ENCODE measurements around the gene LFNG.
"Not testable (repeated sequence)": the region's sequence is repeated elsewhere in the genome, so short reads cannot be mapped to it uniquely, and the experiment has no call there.

LFNG gene

DNA sequence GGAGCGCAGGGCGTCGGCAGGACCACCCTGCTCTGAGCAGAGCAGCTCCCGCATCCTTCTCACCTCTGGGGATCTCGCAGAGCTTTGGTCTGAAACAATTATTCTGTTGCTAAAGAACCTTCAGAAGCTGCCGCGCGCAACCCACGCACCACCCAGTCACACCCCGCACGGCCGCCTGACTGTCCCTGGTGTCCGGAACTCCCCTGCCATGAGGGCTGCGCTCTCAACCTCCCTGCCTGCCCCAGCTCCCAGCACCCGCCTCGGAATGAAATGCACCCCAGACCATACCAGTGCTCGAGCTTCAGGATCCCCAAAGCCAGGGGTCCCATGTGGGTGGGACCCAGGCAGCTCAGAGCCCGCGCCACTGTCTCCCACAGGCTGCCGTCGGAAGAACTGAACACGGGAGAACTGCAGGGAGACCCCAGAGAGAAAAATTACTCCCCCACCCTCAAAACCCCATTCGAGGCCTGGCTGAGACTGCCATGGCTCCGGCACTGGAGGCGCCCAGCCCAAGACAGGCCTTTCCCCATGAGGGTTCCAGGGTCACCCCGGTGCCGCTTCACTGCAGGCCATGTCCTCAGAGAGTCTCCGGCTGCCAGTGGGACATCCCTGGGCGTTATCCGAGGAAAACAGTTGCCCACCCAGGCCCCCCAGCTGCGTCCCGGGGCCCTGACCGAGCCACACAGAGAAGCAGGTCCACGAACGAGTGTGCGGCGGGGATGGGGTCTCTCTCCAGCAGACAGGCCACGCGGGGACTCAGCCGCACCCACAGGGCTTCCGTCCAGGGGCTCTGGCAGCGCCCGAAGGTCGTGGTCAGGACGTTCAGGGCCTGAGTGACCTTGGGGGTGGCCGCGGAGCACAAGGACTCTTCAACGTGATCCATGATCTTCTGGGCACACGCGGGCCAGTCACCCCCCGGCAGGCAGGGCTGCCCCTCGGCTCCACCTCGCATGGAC, 23.6 kb downstream of the LFNG start:
- in situ Hi-C loops (cut with MboI; ENCODE audit: low sequenced_read_pairs): no loop called here

DNA sequence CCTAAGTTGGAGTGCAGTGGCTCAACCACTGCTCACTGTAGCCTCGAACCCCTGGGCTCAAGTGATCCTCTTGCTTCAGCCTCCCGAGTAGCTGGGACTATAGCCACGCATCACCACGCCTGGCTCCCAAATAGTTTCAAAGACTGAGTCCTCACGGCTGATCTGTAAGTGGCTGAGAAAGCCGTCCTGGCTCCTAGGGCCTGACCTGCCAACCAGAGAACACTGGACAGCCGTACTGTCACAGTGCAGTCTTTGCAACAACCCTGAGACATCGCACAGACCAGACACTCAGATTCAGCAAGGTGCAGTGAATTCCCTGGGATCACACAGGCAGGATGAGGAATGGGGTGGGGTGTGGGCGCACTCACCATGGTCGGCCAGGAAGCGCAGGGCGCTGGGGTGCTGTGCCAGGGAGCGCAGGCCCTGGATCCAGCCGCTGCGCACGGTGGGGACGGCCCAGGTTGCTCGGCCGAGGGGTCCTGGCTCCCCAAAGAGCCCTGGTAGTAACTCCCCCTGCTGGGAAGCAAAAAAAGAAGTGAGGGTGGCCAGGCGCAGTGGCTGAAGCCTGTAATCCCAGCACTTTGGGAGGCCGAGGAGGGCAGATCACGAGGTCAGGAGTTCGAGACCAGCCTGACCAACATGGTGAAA, 25.1 kb downstream of the LFNG start:
- in situ Hi-C loops (cut with MboI; ENCODE audit: low sequenced_read_pairs): no loop called here

DNA sequence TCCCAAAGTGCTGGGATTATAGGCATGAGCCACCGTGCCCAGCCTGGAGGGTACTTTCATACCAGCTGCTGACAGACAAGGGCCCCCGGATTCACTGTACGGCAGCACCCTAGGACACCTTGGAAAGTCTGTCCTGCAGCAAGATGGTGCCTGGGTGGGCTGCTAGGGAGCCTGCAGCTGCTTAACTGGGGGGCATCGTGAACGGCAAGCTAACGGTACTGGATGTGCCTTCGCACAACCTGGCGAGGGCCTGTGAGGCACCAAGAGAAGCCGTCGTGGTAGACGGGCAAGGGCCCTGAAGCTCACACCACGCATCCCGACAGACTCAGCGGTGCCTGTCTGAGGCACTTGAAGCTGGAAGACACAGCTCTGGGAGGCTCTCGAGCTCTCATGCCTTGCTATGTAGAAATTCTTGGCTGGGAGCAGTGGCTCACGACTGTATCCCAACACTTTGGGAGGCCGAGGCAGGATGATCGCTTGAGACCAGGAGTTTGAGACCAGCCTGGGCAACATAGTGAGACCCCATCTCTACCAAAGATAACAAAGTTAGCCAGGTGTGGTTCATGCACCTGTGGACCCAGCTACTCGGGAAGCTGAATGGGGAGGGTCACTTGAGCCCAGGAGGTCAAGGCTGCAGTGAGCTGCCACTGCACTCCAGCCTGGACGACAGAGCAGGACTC, 26.3 kb downstream of the LFNG start:
- in situ Hi-C loops (cut with MboI; ENCODE audit: low sequenced_read_pairs): no loop called here

DNA sequence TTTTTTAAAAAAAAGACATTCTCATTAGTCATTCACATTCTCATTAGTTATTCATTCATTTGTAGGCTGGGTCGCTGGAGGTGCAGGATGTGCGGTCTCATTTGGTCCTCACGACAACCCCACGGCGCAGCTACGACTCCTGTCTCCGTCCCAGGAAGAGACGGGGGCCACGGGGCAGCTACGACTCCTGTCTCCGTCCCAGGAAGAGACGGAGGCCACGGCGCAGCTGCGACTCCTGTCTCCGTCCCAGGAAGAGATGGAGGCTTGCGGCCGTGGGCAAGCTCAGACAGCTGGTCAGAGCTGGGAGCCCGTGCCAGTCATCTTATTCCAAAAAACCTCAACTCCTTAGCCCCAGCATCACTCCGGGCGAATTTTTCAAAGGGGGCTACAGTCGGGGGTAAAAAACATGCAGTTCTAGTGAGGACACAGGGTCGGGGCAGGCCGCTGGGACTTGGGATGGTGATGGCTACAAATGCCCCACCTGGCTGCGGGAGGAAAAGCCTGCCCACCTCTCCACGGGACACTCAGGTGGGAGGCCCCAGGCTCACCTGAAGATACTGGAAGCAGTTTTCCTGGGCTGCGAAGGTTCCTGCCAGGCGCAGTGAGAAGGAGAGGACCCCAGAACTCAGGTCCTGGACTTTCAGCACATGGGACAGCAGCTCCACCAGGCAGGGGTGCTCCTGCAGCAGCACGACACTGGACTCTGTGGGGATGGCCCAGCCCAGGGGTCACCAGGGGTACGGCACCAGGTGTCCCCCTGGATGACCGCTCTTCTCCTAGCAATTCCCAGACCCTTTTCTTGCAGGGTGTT, 27.4 kb downstream of the LFNG start:
- in situ Hi-C loops (cut with MboI; ENCODE audit: low sequenced_read_pairs): no loop called here

DNA sequence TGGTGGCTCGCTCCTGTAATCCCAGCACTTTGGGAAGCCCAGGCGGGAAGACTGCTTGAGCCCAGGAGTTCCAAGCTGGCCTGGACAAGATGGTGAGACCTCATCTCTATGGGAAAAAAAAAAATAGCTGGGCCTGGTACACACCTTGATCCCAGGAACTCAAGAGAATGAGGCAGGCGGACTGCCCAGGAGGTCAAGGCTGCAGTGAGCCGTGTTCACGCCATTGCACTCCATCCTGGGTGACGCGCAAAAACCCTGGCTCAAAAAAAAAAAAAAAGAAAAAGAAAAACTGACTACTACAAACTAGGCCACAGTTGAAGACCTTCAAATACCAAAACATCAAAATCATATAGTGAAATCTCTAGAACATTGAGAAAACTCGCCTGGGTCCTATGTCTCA, 31.8 kb downstream of the LFNG start:
- in situ Hi-C loops (cut with MboI; ENCODE audit: low sequenced_read_pairs): no loop called here

DNA sequence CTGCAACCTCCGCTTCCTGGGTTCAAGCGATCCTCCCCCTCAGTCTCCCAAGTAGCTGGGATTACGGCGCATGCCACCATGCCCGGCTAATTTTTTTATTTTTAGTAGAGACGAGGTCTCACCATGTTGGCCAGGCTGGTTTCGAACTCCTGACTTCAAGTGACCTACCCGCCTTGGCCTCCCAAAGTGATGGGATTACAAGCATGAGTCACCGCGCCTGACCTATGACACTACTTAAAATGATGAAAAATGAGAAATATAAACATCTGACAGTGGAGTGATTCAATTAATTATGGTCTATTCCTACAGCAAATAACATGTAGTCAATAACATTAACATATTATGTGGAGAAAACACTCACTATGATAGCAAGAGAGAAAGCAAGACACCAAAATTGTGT, 33.5 kb downstream of the LFNG start:
- in situ Hi-C loops (cut with MboI; ENCODE audit: low sequenced_read_pairs): no loop called here

DNA sequence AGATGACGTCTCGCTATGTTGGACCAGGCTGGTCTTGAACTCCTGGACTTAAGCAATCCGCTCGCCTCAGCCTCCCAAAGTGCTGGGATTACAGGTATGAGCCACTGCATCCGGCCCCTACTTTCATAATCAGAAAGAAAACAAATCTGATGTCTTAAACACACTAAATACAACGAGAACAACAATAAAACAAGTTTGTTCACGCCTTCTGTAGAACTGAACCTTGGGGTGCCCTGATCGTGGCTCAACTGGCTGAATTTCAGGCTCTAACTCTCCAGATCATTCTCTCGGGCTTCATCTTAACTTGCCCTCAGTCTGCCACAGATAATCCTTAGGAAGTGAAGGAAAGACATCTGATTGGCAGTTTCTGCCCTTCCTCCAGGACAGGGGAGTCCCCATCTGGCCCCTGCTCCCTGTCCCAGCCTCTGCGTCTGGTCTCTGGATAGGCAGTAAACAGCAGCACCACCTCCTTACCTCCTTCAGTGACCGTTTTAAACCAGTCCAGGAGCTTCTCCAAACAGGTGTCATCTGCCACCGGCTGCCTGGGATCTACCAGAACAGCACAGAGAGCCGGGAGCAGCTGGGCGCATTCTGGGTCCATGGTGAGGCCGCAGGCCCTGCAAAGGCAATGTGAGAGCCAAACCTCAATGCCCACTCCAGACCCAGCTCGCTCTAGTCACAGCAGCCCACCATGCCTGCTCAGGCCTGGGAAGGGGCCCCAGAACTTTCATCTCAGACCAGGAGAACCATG, 34.4 kb downstream of the LFNG start:
- in situ Hi-C loops (cut with MboI; ENCODE audit: low sequenced_read_pairs): no loop called here

DNA sequence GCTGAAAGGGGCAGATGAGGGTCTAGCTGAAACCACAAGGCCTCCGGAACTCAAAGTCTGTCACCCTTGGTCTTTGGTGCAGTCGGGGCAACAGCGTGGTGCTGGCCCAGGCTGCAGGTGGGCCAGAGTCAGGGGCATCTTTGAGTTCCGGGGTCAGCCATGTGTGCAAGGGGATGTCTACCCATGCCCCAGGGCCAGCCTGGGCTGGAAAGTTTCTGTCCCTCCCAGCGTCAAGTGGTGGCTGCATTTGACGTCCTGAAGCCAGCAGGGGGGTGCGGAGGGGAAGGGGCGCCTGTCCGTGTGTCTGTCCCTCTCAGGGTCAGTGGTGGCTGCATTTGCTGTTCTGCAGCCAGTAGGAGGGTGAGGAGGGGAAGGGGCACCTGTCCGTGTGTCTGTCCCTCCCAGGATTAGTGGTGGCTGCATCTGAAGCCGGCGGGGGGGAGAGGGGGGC, 35.1 kb downstream of the LFNG start:
- in situ Hi-C loops (cut with MboI; ENCODE audit: low sequenced_read_pairs): no loop called here

DNA sequence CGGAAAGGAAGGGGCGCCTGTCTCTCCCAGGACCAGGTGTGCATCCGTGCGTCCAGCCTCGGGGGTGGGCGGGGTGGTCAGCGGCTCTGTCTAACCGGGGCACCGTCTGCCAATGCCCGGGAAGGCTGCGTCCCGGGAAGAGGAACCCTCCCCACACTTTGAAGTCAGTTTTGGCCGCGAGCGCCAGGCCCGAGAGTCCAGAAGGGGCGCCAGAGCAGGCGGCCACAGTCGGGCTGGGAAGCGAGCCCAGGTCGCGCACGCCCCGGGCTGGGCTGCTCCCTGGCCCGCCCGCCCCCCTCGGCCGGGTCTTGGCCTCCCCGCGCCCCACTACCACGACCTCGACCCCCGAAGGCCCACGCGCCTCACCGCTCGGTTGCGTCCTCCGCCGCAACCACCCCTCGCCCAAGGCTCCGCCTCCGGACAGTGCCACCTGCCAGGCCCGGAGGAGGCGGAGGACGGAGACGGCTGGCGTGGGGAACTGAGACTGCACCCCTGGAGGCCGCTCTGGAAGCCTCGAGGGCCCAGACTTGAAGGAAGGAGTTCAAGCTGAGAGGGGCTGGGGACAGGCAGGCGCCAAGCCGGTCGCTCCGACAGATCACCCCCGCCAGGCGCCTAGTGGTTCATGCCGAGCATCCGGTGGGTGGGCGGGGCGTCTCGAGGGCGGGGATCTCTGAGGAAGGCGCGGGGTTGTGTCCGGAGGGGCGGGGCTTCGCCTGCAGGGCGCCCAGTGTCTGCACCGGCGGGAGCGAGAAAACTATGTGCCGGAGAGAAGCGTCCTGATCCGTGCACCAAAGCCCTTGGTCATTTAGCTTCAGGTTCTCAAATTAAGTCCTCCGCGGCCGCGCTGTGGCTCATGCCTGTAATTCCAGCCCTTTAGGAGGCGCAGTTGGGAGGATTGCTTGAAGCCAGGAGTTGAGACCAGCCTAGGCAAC, 35.8 kb downstream of the LFNG start, which contains the start of gene BRAT1:
TSS of gene BRAT1 (minus strand) at position 404 of the 932 bp plus-strand sequence. CDS start 1,093 bp downstream, outside the sequence.
- in situ Hi-C loops (cut with MboI; ENCODE audit: low sequenced_read_pairs): no loop called here

DNA sequence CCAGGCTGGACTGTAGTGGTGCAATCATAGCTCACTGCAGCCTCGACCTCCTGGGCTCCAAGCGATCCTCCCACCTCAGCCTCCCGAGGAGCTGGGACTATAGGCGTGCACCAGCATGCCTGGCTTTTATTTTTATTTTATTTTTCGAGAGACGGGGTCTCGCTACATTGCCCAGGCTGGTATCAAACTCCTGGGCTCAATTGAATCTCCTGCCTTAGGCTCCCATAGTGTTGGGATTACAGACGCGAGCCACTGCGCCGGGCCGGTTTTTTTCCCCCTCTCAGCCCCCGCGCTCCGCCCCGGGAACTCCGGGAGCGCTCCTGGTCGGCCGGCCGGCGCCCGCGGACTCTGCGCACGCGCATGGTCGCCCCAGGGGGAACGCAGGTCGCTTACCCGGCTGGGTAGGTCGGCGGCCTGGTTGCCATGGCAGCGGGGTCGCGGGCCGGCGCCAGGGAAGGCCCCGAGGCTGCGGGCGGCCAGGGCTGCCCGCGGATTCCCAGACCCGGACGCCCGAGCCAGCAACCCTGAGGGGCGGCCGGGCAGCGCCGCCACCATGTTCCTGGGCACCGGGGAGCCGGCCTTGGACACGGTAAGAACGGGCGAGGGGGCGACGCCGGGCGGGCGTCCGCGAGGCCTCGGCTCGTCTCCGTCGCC, 39.2 kb downstream of the LFNG start, which contains the start of gene IQCE:
TSS of gene IQCE (plus strand) at position 351 of the 654 bp plus-strand sequence. CDS start at position 554, 203 bp downstream.
- in situ Hi-C loops (cut with MboI; ENCODE audit: low sequenced_read_pairs): no loop called here

DNA sequence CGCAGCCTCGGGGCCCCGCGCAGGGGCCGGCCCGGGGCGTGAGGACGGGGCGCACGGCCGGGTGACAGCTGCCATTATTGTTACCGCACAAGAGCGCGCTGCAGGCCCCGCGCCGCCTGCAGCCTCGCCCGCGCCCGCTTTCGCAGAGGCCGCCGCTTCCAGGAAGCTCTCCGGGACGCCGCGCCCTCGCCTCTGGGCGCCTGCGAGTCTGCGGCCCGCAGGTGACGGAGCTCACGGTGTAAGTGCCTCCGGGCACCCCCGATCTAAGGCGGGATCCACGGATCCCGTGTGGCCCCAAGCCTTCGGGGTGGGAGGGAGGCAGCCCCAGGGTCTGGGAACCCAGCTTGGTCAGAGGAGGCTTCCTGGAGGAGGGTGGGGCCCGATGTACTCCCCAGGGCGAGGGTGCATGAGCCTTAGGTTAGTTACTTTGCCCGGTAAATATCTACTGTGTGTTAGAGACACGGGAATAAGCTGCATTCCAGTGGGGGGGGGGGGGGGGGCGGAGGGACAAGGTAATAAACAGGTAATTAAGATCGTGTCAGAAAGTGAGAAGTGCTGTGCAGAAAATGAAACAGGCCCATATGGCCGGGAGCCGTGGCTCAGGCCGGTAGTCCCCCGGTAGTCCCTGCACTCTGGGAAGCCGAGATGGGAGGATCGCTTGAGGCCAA, 39.8 kb downstream of the LFNG start:
- in situ Hi-C loops (cut with MboI; ENCODE audit: low sequenced_read_pairs): no loop called here

DNA sequence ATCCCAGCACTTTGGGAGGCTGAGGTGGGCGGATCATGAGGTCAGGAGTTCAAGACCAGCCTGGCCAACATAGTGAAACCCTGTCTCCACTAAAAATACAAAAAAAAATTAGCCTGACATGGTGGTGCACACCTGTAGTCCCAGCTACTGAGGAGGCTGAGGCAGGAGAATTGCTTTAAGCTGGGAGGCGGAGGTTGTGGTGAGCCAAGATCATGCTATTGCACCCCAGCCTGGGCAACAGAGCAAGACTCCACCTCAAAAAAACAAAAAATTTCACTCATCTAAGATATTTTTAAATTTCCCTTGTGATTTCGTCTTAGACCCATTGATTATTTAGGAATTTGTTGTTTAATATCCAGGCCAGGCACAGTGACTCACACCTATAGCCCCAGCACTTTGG, 44.4 kb downstream of the LFNG start:
- in situ Hi-C loops (cut with MboI; ENCODE audit: low sequenced_read_pairs): not testable (repeated sequence)

DNA sequence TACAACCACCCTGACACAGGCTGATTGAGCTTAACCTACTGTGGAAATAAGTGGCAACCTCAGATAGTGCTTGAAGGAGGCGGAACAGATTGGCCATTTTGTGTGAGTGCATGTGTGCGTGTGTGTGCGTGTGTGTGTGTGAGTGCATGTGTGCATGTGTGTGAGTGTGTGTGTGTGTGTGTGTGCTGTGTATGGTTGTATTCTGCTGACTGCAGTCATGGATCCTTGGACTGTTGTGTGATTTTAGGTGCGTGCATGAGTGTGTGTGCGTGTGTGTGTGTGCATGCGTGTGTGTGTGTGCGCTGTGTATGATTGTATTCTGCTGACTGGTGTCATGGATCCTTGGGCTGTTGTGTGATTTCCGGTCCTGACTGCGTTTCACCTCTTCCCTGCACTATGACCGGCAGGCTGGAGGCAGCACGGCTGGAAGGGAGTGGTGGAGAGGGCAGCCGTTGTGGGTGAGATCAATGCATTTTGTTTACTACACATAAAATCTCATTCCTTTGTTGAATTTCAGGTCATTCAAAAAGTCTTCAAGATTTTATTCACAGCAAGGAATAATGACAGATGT, 45.5 kb downstream of the LFNG start:
- in situ Hi-C loops (cut with MboI; ENCODE audit: low sequenced_read_pairs): no loop called here

DNA sequence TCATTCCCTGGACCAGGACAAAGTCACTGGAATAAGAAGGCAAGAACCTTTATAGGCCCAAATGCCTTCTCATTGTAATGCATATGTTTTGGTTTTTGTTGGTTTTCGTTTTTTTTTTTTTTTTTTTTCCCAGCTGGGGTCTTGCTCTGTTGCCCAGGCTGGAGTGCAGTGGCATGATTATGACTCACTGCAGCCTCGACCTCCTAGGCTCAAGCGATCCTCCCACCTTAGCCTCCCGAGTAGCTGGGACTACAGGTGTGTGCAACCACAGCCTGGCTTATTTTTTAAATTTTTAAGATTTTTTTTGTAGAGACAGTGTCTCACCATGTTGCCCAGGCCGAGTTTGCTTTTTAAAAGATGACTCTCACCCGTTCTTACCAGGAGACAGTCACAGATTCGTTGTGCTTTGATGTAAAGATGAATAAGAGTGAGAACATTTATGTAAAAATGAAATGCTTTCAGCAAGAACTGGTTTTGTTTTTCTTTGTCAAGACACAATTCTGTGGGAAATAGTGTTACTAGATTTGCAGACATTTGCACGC, 46.8 kb downstream of the LFNG start:
- in situ Hi-C loops (cut with MboI; ENCODE audit: low sequenced_read_pairs): no loop called here

DNA sequence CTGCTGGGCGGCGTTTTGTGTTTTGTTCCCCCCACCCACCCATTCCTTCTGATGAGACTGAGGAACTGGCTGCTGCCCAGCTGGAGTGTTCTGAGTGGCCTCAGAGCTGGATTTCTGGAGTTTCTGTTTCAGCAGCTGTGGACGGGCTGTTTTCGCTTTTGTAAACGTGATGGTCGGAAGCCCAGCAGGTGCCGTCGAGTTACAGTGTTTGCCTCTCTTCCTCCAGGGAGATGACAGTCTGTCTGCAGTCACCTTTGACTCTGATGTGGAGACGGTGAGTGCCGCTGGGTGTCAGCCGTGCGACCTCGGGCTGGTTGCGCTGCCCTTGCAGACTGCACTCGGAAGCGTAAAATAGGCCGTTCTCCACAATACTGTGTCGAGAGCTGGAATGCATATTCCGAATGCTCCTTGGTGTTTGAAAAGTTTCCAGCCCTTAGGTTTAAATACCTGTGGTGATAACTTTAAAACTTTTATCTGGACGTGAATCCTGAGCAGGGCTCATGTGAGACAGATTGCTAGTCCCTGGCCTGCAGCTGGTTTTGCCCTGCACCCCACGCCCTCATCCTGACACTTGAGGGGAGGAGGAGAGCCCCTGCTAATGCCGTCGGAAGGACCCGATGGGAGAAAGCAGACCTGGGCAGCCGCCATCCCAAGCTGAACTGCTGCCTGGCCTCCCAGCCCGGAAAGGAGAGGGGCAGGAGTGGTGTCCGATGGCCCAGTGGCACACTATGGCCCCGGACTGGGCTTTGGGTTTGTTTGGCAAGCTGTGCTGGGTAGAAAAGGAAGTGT, 47.5 kb downstream of the LFNG start:
- in situ Hi-C loops (cut with MboI; ENCODE audit: low sequenced_read_pairs): no loop called here

DNA sequence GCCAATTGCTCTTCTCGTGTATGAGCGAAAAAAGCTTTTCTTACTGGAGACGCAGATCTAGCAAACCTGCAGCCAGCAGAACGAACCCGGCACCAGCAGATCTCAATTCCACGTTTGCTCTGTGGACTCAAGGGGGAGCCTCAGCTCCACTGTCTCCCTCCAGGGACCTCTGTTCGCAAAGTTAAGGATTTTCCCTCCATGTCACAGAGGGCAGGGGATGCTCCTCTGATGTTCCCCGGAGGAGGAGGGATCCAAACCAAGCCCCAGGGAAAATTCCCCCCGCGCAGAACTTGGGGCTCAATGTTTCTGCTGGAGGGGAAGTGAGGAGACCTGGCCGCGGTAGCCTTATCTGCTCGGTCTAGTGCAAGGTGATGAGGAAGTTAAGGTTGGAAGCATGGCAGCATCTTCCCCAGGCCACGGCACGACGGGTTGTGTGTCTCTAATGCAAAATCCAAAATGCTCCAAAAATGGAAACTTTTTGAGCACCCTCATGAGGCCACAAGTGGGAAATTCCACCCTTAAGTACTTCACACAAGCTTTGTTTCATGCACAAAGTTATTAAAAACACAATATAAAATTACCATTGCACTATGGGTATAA, 48.2 kb downstream of the LFNG start:
- in situ Hi-C loops (cut with MboI; ENCODE audit: low sequenced_read_pairs): no loop called here
